SK-N-SH treated with all-trans-retinoic acid at 6 μM for 48 hours (cell line): ENCODE results near the gene TAF15.

Experiments used
- ATAC-seq: fragments of 200-7000 bp; cut with Tn5 transposase; 3 replicates; pipeline ENCODE4 v1.9.1; 2020; ENCODE audit warnings: mild to moderate bottlenecking, moderate library complexity
- ARNTL ChIP-seq: fragments of 450-650 bp; formaldehyde crosslinking; IDR thresholded peaks from 2 replicates; pipeline ENCODE4 v1.5.0; 2020; ENCODE audit warnings: low read depth, mild to moderate bottlenecking, moderate library complexity, borderline replicate concordance
- BACH2 ChIP-seq: fragments of 250-450 bp; sonication (Bioruptor Pico); IDR thresholded peaks from 2 replicates; pipeline ENCODE4 v1.9.0; 2021; ENCODE audit warnings: mild to moderate bottlenecking, borderline replicate concordance
- CREB5 ChIP-seq: fragments of 250-450 bp; sonication (Bioruptor Pico); IDR thresholded peaks from 2 replicates; pipeline ENCODE4 v1.5.1; 2020; ENCODE audit warnings: low read depth, mild to moderate bottlenecking, moderate library complexity
- CSDC2 ChIP-seq: fragments of 250-450 bp; sonication (Bioruptor Pico); IDR thresholded peaks from 2 replicates; pipeline ENCODE4 v1.5.0; 2020; ENCODE audit warnings: mild to moderate bottlenecking, moderate library complexity
- ESRRG ChIP-seq: fragments of 250-450 bp; sonication (Bioruptor Pico); IDR thresholded peaks from 2 replicates; pipeline ENCODE4 v1.6.1; 2021; ENCODE audit warnings: mild to moderate bottlenecking
- GLIS3 ChIP-seq: fragments of 250-450 bp; sonication (Bioruptor Pico); IDR thresholded peaks from 2 replicates; pipeline ENCODE4 v1.5.0; 2020; ENCODE audit warnings: mild to moderate bottlenecking, moderate library complexity
- ISL1 ChIP-seq: fragments of 250-450 bp; sonication (Bioruptor Pico); IDR thresholded peaks from 2 replicates; pipeline ENCODE4 v2.1.2; 2022; ENCODE audit warnings: mild to moderate bottlenecking, moderate library complexity
- OSR1 ChIP-seq: fragments of 250-450 bp; sonication (Bioruptor Pico); IDR thresholded peaks from 2 replicates; pipeline ENCODE4 v1.8.0; 2022; ENCODE audit warnings: moderate library complexity, mild to moderate bottlenecking, inconsistent platforms
- PATZ1 ChIP-seq: fragments of 250-450 bp; sonication (Bioruptor Pico); IDR thresholded peaks from 2 replicates; pipeline ENCODE4 v1.8.0; 2020; ENCODE audit warnings: mild to moderate bottlenecking, moderate library complexity, borderline replicate concordance
- POU6F1 ChIP-seq: fragments of 250-450 bp; sonication (Bioruptor Pico); IDR thresholded peaks from 2 replicates; pipeline ENCODE4 v1.8.0; 2021; ENCODE audit warnings: low read depth, mild to moderate bottlenecking, moderate library complexity, borderline replicate concordance
- PPARA ChIP-seq: fragments of 250-450 bp; sonication (Bioruptor Pico); IDR thresholded peaks from 2 replicates; pipeline ENCODE4 v1.5.0; 2020; ENCODE audit warnings: mild to moderate bottlenecking, borderline replicate concordance
- RARB ChIP-seq: fragments of 250-450 bp; sonication (Bioruptor Pico); IDR thresholded peaks from 2 replicates; pipeline ENCODE4 v1.8.0; 2021; ENCODE audit warnings: mild to moderate bottlenecking, moderate library complexity
- SNAI2 ChIP-seq: fragments of 250-450 bp; sonication (Bioruptor Pico); IDR thresholded peaks from 2 replicates; pipeline ENCODE4 v1.5.0; 2020; ENCODE audit warnings: mild to moderate bottlenecking, moderate library complexity
- TCF4 ChIP-seq: fragments of 250-450 bp; sonication (Bioruptor Pico); IDR thresholded peaks from 2 replicates; pipeline ENCODE4 v1.8.0; 2021; ENCODE audit warnings: mild to moderate bottlenecking, moderate library complexity, borderline replicate concordance
- TOX ChIP-seq: fragments of 250-450 bp; sonication (Bioruptor Pico); IDR thresholded peaks from 2 replicates; pipeline ENCODE4 v1.8.0; 2021; ENCODE audit warnings: mild to moderate bottlenecking, moderate library complexity, borderline replicate concordance
- TSHZ2 ChIP-seq: fragments of 250-450 bp; sonication (Bioruptor Pico); IDR thresholded peaks from 2 replicates; pipeline ENCODE4 v1.5.0; 2020; ENCODE audit warnings: mild to moderate bottlenecking, moderate library complexity
- ZC3H10 ChIP-seq: fragments of 250-450 bp; sonication (Bioruptor Pico); IDR thresholded peaks from 2 replicates; pipeline ENCODE4 v1.5.1; 2021; ENCODE audit warnings: mild to moderate bottlenecking, moderate library complexity
- ZFP3 ChIP-seq: fragments of 250-450 bp; sonication (Bioruptor Pico); IDR thresholded peaks from 2 replicates; pipeline ENCODE4 v1.5.0; 2020; ENCODE audit warnings: mild to moderate bottlenecking, moderate library complexity
- ZFP30 ChIP-seq: fragments of 450-650 bp; formaldehyde crosslinking; IDR thresholded peaks from 2 replicates; pipeline ENCODE4 v1.5.0; 2022; ENCODE audit warnings: mild to moderate bottlenecking, moderate library complexity
- ZNF565 ChIP-seq: fragments of 450-650 bp; formaldehyde crosslinking; conservative IDR thresholded peaks from 2 replicates; pipeline ENCODE4 v1.5.0; 2020; ENCODE audit warnings: low read depth, mild to moderate bottlenecking, moderate library complexity
- ZNF70 ChIP-seq: fragments of 450-650 bp; formaldehyde crosslinking; IDR thresholded peaks from 2 replicates; pipeline ENCODE4 v1.5.0; 2020; ENCODE audit warnings: mild to moderate bottlenecking, moderate library complexity
- ZNF8 ChIP-seq: fragments of 450-650 bp; formaldehyde crosslinking; IDR thresholded peaks from 2 replicates; pipeline ENCODE4 v1.5.0; 2020; ENCODE audit warnings: mild to moderate bottlenecking, moderate library complexity
- TF ChIP-seq, protein P1 (sequence below): fragments of 250-450 bp; sonication (Bioruptor Pico); IDR thresholded peaks from 2 replicates; pipeline ENCODE4 v1.5.1; 2021; ENCODE audit warnings: mild to moderate bottlenecking, moderate library complexity

TAF15 gene

DNA sequence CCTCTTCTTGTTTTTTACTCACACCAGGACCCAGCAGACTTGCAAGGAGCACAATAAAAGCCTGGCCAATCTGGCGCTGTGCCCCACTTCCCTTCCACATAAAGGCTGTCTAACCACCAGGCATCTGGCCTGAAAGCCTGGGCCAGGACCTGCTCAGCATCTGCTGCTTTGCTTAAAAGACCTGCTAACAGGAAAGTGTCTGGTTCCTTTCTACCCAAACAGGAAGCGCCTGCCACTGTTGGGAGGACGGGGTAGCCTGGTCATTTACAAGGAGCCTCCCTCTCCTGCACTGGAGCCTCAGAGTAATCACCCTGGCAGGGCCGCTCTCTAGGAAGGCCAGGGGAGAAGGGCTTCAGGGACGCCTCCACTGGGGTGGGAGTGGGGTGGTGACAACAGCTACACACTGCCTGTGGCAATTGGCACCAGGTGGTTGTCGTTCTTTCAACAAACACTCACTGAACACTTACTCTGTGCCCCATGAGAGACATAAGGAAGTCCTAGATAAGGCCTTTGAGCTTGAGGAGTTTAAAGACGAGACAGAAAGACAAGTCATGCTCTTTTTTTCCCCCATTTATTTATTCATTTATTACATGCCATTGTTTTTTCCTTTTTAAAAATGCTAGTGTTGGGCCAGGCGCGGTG, 7.6 kb upstream of the TAF15 start:
- peak; percentile 59 for ATAC-seq
- TF ChIP-seq OSR1 (CRISPR knock-in tag) (no peak), ZFP30 (CRISPR knock-in tag) (no peak), ZC3H10 (CRISPR knock-in tag) (no peak), CSDC2 (CRISPR knock-in tag) (no peak), TCF4 (CRISPR knock-in tag) (peak; percentile 97), ARNTL (CRISPR knock-in tag) (no peak), ZNF70 (CRISPR knock-in tag) (peak; percentile 58; the same call in 1 of the 2 replicates), SNAI2 (CRISPR knock-in tag) (peak; percentile 84; the same call in 1 of the 2 replicates), TOX (CRISPR knock-in tag) (no peak), ISL1 (CRISPR knock-in tag) (peak; percentile 56), ZFP3 (CRISPR knock-in tag) (no peak), ESRRG (CRISPR knock-in tag) (no peak), GLIS3 (no peak), PATZ1 (CRISPR knock-in tag) (no peak), ZNF8 (CRISPR knock-in tag) (0 out of 2 replicates have a peak, but pooled peaks have one; percentile 15), BACH2 (CRISPR knock-in tag) (no peak), PPARA (CRISPR knock-in tag) (peak; percentile 3; the same call in 1 of the 2 replicates), RARB (CRISPR knock-in tag) (no peak), POU6F1 (CRISPR knock-in tag) (no peak), ZNF565 (CRISPR knock-in tag) (no peak), CREB5 (no peak), TSHZ2 (CRISPR knock-in tag) (peak; percentile 79)
- TF ChIP-seq, protein P1, sequence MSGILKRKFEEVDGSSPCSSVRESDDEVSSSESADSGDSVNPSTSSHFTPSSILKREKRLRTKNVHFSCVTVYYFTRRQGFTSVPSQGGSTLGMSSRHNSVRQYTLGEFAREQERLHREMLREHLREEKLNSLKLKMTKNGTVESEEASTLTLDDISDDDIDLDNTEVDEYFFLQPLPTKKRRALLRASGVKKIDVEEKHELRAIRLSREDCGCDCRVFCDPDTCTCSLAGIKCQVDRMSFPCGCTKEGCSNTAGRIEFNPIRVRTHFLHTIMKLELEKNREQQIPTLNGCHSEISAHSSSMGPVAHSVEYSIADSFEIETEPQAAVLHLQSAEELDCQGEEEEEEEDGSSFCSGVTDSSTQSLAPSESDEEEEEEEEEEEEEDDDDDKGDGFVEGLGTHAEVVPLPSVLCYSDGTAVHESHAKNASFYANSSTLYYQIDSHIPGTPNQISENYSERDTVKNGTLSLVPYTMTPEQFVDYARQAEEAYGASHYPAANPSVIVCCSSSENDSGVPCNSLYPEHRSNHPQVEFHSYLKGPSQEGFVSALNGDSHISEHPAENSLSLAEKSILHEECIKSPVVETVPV (CRISPR knock-in tag) = no peak

DNA sequence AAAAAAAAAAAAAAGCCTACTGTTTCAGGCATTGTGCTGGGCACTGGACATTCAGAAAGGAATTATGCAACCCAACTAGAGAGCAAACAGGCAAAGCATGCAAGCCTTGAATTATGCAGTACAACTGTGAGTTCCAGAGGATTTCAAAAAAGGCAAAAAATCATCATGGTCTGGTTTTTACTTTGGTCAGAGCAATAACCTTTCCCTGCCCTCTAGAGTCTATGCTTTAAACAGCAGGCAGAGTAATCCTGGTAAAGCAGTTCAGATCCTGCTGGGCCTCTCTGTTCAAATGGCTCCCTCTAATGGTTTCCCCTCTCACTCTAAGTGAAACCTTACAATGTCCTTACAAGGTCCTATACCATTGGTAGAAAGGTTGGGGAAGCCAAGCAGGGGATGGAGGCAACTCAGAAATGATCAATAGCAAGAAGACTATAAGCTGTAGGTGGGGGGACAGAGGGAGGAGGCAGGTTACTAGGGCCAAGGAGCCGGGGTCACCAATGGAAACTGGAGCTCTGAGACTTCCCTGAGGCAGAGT, 4.6 kb upstream of the TAF15 start:
- peak; percentile 67 for ATAC-seq
- no peak for TF ChIP-seq BACH2 (CRISPR knock-in tag)
- no peak for TF ChIP-seq PATZ1 (CRISPR knock-in tag)
- TF ChIP-seq ARNTL (CRISPR knock-in tag) = no peak
- no peak for TF ChIP-seq CSDC2 (CRISPR knock-in tag)
- no peak for TF ChIP-seq TOX (CRISPR knock-in tag)
- TF ChIP-seq PPARA (CRISPR knock-in tag) = no peak
- TF ChIP-seq ZFP30 (CRISPR knock-in tag) = no peak
- TF ChIP-seq TSHZ2 (CRISPR knock-in tag) = no peak
- no peak for TF ChIP-seq GLIS3
- TF ChIP-seq TCF4 (CRISPR knock-in tag) = no peak
